HPDE6-E6E7 (cell line): Measurements from ENCODE around the gene ROBO1.

Experiments used
- DNase-seq: peaks from one replicate; pipeline ENCODE4 v3.0.0; 2011; ENCODE audit warnings: missing footprints; ENCODE audit errors: extremely low spot score

ROBO1 gene

DNA sequence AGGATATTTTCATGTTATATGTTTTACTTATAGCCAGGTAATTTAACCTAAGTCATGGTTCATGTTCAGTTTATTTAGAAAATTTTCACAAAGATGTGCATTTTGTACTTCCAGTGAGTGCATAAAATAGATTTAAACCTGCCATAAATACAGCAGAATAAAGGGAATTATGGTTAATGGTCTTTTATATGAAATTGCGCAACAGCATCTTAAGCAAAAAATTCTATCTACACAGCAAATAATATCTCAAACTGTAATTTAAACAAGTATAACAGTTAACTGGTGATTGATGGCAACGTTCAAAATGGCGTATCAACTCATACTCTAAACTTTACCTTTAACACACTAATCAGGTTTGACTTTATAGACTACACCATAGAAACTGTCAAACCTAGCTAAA, 97.6 kb downstream of the ROBO1 start:
- no peak for DNase-seq

DNA sequence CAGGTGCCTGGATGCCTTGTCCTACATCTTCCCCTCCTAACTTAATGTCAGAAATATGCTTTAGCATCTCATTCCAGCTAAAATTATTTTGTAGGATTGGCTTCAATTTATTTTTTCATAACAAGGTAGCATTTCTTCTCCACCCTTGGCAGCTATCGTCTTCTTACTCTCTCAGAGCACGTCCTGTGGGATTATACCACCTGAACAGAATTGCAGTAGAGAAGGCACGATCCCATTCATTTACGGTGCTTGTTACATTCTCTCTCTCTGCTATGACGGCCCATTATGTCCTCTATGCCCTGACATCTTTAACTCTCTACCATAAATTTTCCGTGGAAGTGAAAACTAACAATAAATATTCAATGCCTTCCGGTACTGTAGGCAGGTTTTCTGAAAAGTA, 103.3 kb downstream of the ROBO1 start:
- no peak for DNase-seq

DNA sequence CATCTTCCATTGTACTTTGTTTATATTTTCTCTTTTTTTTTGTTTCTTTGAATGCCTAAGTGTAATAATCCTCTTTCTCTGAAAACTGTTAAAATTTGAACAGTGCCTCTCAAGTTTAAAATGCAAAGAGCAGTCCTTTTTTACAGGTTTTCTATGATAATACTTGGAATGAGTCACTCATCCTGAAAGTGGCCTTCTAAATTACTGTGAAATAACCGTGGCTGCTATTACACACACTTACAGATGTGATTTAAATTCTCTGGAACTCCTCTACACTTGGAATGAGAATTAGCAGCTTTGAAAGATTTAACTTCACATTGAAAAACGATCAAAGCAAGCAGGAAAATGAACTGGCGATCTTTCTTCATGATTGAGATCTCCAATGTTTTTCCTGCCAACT, 105.9 kb downstream of the ROBO1 start:
- DNase-seq, result no peak

DNA sequence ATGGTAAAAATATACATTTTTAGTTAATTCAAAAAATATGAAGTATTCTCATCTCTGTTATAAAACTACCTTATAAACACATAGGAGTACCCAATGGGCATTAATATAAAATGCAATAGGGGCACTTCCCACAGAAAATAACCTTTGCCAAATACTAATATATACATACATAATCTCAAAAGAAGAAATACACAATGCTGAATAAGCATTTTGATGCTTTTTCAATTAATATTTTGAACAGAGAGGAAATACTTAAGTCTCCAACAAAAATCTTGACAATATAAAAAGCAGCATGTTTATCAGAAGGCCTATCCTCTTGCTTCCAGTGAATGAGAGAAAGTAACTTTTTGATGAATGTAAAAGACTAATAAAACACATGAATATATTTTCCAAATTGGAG, 110.7 kb downstream of the ROBO1 start:
- no peak for DNase-seq

DNA sequence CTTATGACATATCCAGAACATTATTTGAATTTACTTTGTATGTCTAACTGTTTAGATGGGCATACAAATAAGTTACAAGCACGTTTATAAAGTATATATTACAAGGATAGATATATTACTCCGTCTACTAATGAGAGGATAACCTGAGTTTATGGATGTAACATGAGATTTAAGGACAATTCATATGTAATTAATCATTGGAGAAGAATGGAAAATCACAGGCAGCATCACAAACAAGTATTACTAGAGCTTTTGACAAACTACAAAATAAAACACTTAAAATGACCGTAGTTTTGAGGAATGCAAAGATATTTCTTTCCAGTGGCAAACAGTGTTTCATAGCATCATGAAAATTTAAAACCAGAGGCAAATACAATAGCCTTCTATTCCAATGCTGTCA, 113.8 kb downstream of the ROBO1 start:
- DNase-seq, result no peak

DNA sequence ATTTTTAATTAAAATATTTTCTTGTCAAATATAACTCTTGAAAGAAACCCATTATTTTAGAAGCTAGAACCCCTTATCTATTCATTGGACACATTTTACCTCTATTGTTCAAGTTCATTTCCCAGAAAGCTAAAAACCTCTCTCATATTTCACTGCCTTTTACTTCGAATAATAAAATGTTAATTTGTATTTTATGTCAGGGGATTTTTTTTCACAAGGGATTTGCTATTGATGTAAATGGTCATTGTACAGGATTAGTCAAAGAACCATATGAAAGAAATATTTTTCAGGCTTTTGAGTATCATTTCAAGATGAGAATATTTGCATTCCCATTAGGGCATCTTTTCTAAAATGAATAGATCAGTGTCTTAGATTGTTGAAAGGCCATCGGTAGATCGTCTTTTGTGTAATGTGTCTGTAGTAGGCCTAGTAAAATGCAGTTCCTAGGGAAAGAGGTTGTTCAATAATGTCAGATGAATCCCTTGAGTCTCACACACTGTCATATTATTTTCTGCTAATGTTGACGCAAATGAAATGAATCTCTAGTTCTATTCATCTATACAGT, 114.5 kb downstream of the ROBO1 start:
- DNase-seq, result no peak

DNA sequence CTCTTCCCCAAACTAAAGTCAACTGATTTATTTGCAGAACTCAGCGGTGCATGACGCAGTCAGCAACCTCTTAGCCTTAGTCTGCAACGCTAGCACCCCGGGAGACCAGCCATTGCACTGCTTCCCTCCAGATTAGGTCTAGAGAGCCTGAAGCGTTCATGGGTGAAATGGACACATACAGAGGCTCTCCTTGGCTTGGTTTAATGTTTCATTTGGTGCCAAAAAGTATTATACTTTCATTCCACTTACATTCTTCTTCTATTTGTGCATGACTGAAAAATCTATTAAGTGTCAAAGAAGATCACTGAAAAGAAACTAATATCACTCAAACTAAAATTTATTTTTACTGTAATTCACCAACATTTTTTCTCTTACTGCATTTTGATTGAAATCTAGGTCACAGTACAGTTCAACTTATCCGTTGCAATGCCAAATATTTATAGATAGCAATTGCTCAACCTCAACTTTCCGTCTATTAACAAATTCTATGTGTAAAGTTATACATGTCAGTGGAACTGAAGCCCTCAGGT, 116.2 kb downstream of the ROBO1 start:
- DNase-seq, result no peak

DNA sequence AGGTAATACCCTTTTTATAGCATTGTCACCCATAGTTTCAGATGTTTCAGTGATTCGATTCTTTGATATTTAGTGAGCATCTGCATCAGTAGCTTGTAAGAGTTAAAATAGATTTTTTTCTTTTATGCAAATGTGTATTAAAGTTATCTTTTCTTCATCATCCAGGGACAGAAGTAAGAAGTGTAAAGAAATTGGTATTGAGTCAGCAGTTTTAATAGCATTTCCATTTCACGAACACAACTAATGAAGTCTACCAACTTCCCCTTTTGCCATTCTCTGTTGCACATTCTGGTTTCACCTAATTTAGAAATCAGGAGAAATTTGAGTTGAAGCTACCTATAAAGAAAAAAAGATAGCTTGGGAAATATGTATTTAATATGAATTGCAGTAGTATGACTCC, 127.9 kb downstream of the ROBO1 start:
- DNase-seq, result no peak

DNA sequence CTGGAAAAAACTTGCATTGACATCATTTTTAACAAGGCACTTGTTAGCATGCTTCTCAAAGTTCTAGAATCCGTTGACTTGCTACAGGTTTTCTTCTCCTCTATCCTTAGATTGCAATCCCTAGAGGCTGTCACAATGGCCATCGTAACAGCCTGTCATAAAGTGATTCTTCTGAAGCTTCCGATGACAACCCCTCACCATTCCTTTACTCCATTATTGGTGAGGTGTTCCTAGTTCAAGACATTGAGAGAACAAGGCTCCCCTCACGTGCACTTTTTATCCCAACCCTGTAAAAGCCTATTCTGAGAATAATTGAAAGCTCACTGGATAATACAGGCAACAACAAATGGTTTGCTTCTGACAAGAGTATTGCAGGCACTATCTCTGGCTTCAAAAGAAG, 131.4 kb downstream of the ROBO1 start:
- DNase-seq, result no peak

DNA sequence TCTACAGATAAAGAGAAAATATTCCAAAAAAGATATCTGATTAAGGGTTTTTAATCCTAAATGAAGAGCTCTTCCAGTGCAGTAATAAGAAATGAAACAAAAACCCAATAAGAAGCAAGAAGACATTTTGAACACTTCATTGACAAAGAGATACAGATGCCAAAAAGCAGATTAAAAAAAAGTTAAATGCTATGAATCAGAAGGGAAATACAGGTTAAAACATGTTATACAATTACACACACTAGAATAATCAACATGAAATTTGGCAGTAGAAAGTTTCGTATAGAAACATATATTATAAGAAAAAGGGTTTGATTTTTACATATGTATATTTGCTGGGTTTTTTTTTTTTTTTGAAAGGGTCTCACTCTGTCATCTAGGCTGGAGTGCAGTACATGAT, 135.0 kb downstream of the ROBO1 start:
- no peak for DNase-seq

DNA sequence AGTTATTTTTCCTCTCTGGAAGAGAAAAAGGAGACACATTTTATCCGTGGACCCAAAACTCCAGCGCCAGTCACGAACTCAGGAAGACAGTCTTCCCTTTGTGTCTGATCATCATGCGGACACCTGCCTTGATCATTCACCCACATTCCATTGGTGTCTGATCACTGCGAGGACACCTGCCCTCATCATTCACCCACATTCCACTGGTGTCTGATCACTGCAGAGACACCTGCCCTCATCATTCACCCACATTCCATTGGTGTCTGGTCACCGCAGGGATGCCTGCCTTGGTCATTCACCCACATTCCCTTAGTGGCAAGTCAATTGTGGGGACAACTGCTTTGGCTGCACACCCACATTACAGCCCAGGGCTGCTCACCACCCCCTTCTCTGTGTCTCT, 148.9 kb downstream of the ROBO1 start:
- no peak for DNase-seq

DNA sequence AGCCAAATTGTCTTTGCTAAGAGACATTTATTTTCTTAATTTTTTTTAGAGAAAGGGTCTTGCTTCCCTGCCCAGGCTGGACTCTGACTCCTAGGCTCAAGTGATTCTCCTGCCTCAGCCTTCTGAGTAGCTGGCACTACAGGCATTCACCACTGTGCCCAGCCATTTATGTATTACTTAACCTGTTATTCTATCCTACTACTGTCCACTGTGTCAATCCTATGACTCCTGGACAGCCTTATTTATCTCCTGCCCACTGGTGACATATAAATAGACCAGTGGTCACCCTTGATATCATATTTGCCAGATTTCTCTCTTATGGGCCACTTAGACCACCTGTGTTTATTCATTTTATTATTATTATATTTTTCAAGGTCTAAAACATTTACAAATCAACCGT, 161.4 kb downstream of the ROBO1 start:
- no peak for DNase-seq

DNA sequence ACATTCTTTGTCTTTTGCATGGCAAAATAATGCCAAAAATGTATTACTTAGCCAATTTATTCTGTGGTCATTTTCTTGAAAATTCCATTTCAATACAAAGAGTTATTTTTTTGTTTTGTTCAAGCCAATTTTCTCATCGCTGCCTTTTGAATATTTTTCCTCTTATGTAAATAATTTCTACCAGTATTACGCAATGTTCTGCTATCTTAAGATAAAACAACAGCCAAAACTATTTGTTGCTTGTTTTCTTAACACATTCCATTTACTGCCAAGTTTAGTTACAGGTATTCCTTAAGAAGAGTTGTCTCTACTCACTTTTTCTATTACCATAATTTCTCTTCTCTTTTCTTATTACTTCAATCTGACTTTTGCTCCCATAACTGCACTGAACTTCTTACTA, 163.1 kb downstream of the ROBO1 start:
- no peak for DNase-seq

DNA sequence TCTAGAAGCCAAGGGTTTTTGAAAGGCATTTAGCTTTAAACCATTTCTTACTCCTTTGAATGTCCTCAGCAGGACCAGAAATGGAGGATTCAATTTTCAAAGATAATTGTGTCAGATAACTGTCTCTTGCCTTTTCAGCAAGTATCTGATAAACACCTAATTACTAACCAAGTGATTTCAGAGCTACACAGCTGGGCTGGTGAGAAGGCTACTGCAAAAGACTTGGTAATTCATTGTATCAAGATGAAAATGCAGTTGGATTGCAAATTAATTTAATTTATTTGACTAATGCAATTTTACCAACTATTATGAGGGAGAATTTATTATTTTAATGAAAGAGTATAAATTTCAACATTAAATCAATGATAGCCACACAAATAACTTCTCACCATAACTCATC, 165.4 kb downstream of the ROBO1 start:
- no peak for DNase-seq

DNA sequence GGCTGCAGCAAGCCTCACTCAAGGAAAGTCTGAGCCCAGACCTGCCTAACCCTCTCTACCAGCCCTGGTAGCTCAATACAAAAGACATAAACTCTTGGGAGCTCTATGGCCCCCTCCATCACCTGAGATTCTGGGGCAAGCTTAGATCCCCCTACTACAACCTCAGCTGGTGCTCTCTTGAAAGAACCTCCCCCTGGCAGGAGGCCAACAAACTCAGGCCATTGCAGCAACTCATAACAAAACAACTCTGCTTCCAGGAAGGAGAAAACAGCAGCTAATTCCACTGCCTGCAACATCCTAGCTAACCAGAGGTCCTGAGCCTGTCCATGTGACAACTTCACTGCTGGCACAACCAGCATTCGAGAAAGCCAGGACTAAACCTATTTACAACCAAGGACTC, 169.2 kb downstream of the ROBO1 start:
- DNase-seq, result no peak

DNA sequence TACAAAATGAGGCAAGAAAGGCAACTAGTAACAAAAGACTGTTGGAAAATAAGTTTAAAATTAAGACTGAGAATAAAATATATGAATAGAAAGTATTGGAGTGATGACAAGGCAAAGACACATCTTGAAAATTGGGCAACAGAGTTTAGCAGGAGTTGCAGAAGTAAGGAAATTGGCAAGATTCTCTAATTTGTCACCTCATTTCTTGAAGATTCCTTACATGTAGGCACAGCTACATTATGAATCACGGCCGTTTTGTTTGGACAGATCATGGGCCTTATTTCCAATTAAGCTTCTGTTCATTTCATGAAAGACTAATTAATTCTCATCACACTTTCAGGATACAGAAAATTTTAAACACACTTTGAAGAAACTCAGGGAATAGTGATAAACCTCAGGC, 170.1 kb downstream of the ROBO1 start:
- DNase-seq, result no peak

DNA sequence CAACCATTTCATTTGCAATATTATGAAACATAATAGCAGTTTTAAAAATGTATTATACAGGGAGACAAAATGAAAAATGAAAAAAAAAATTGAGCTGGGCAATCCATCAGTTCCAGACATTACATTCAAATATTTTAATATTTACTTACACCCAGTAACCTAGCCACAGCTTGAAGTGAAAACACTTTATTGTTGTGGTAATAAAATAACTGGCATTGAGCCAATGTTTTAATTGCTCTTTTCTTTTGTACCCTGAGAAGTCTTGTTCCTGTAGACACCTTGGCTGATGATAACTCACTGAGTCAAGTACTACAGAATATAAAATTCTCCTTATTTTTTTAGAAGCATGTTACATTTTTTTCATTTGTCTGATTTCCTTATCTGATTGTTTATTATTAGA, 180.6 kb downstream of the ROBO1 start:
- no peak for DNase-seq

DNA sequence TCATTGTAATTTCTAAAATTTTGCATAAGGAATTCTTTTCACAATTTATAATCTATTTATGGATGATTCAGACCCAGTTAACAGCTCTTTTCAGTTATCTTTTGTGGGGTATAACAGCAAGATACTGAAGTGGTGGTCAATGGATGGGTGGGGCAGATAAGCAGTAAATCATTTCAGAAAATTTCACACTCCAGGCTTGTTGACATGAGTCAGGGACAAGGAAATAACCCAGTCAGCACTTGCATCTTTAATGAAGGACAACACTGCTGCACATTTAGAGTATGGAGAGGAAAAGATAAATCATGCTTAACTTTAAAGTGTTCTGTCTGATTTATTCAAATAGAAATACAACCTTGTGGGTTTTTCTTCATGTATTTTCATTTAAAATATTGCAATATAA, 181.6 kb downstream of the ROBO1 start:
- DNase-seq, result no peak

DNA sequence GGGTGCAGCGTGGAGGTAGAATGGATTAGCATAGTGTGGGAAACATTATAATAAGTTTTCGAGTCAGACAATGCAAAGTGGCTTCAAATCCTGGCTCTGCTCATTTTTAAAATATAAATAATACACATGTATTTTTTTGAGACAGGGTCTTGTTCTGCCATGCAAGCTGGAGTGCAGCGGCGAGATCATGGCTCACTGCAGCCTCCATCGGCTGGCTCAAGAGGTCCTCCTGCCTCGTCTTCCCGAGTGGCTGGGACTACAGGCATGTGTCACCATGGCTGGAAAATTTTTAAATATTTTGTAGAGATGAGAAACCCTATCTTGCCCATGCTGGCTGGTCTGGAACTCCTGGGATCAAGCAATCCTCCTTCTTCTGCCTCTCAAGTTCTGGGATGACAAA, 194.9 kb downstream of the ROBO1 start:
- no peak for DNase-seq

DNA sequence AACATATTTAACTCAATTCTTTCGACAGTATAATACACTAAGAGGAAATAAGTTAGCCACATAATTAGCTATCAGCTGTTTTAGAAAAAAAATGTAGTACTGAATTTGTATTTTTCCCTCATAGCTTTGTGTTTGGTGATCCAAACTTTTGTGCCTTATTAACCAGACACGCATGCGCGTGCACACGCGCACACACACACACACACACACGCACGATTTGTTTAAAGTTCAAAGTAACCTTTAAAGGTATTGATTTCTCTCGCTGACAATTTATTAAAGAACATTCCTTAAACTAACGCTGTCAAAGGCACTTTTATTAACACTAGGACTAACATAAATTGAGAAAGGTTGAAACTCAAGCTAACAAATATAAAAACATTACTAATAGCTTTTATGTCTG, 198.9 kb downstream of the ROBO1 start:
- DNase-seq, result no peak

DNA sequence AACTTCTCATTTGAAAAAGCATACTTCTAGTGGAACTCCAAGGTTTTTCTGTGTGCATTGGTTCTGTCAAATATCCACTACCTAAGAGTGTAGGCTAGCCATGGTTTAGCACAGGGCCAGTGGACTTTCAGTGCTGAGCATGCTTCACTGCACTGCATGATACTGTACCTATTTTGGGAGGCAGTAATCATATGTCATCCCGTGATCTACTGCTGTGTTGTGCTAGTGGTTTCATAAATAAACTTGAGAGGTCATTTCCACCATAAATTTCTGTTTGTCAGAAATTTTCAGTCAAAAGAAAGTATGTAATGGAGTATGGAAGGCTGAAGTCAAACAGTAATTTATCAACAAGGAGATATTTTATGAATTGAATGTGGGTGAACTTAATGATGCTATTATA, 203.6 kb downstream of the ROBO1 start:
- DNase-seq, result no peak

DNA sequence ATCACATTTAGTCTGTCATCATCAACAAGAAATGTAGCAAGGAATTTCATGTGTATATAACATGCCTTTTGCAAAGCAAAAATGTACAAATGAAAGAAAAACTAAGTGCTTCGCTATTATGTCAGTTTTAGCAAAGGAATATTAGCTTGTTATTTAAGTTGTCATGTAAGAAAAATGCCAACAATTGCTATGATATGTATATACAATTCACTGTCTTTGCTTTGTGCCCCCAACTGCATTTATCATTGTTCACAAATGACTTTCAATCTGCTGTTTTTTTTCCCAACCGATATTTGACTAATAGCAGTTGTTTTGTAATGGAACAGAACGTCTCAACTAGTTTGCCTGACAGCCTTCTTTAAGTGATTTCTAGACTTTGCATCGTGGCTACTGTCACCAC, 207.1 kb downstream of the ROBO1 start:
- no peak for DNase-seq

DNA sequence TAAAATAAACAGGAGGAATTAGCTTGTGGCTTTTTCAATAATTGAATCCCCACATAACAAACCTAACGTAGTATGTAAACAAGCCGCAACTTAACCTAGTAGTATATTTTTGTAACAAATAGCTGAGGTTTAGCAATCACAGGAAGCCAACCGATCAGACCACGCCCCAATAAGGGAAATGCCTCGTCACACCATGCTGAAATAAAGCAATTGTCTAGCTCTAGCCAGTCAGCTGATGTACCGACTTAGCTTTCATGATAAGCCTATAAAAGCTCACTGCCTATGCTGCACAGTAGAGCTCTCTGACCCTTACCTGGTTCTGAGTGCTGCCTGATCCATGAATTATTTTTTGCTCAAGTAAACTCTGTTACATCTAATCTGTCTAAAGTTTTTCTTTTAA, 208.9 kb downstream of the ROBO1 start:
- DNase-seq, result no peak

DNA sequence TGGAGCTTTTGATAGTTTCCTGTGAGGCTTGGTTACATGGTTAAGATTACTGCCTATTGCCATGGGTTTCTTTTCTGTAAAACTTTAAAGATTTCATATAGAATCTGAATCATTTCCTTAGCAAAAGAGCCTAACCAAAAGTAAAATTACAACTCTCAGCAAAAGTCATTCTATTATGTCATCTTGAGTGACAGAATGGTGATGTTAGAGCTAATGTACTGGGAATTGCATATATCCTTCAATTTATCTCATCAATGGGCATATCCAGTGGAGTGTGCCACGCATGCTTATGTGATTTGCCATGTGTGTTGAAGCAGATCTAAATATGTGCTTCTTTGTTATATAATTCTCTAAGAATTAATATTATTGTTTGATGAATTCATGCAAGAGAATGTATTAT, 212.1 kb downstream of the ROBO1 start:
- no peak for DNase-seq

DNA sequence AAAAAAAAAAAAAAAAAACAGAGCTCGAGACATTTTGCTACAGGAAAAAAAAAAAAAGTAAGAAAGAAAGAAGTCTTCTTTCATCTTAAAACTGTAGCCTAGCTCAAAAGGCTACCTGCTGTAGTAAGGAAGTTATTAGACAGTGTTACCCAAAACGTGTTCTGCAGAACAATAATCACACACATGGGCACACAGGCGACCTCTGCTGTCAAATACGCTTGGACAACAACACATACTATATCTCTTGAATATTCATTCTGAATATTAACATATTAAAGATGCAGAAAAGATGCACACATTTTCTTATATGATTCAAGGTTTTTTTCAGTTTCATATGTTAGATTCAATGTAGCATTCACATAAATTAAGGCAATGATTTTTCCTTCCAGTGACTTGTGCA, 215.8 kb downstream of the ROBO1 start:
- no peak for DNase-seq
